Loucy (cell line): ENCODE measurements around the gene NOD1.
A peak's percentile ranks its signal among the peaks of the same experiment; 100 is the strongest.

ENCODE experiments used
- H2AFZ ChIP-seq: fragments of 200-600 bp; sonication (generic); 2 replicates; pipeline ENCODE4 v1.6.0; 2016; ENCODE audit warnings: antibody characterized with exemption, mild to moderate bottlenecking, low read length, moderate library complexity
- H3F3A ChIP-seq: fragments of 200-600 bp; 2 replicates; pipeline ENCODE4 v1.6.0; 2016; ENCODE audit warnings: antibody characterized with exemption, low read depth, mild to moderate bottlenecking
- H3K27me3 ChIP-seq: fragments of 200-600 bp; sonication (generic); 2 replicates; pipeline ENCODE4 v1.6.1; 2014; ENCODE audit warnings: low read length, mild to moderate bottlenecking; ENCODE audit not compliant: insufficient read depth, poor library complexity, severe bottlenecking
- H3K36me3 ChIP-seq: fragments of 200-600 bp; sonication (generic); 2 replicates; pipeline ENCODE4 v1.6.1; 2016; ENCODE audit warnings: low read length; ENCODE audit not compliant: insufficient read depth
- H3K4me1 ChIP-seq: fragments of 200-600 bp; sonication (generic); 2 replicates; pipeline ENCODE4 v1.5.1; 2014; ENCODE audit warnings: low read length, mild to moderate bottlenecking; ENCODE audit not compliant: insufficient read depth, poor library complexity, severe bottlenecking
- H3K4me2 ChIP-seq: fragments of 200-600 bp; sonication (generic); 2 replicates; pipeline ENCODE4 v1.6.0; 2014; ENCODE audit warnings: antibody characterized with exemption, low read length, low read depth, mild to moderate bottlenecking; ENCODE audit not compliant: poor library complexity, severe bottlenecking
- H3K4me3 ChIP-seq: fragments of 200-600 bp; sonication (generic); 2 replicates; pipeline ENCODE4 v1.5.1; 2014; ENCODE audit warnings: low read length, mild to moderate bottlenecking, mixed read lengths; ENCODE audit not compliant: poor library complexity, severe bottlenecking
- H3K79me2 ChIP-seq: fragments of 200-600 bp; sonication (generic); 2 replicates; pipeline ENCODE4 v1.6.1; 2014; ENCODE audit warnings: low read length; ENCODE audit not compliant: insufficient read depth
- H3K9ac ChIP-seq: fragments of 200-600 bp; sonication (generic); 2 replicates; pipeline ENCODE4 v1.6.0; 2014; ENCODE audit warnings: mild to moderate bottlenecking, low read depth, low read length, moderate library complexity; ENCODE audit not compliant: poor library complexity, severe bottlenecking
- H3K9me2 ChIP-seq: fragments of 200-600 bp; sonication (generic); replicated peaks from 2 replicates; pipeline ENCODE4 v1.6.1; 2016; ENCODE audit warnings: low read depth, low read length, mixed read lengths
- H3K9me3 ChIP-seq: fragments of 200-600 bp; sonication (generic); 2 replicates; pipeline ENCODE4 v1.6.1; 2014; ENCODE audit warnings: mild to moderate bottlenecking, antibody characterized with exemption, low read length, low read depth; ENCODE audit not compliant: insufficient read depth
- H4K20me1 ChIP-seq: fragments of 200-600 bp; sonication (generic); 2 replicates; pipeline ENCODE4 v1.6.0; 2014; ENCODE audit warnings: antibody characterized with exemption, low read length, mild to moderate bottlenecking; ENCODE audit not compliant: insufficient read depth, poor library complexity, severe bottlenecking
- EZH2phosphoT487 ChIP-seq: fragments of 200-600 bp; IDR thresholded peaks from 2 replicates; pipeline ENCODE4 v1.6.1; 2018; ENCODE audit warnings: antibody characterized with exemption, mild to moderate bottlenecking, moderate library complexity, borderline replicate concordance
- TF ChIP-seq, protein P1 (sequence below): fragments of 200-600 bp; sonication (generic); conservative IDR thresholded peaks from 2 replicates; pipeline ENCODE4 v1.5.1; 2014; ENCODE audit warnings: mild to moderate bottlenecking, antibody characterized with exemption, low read length

NOD1 gene

DNA sequence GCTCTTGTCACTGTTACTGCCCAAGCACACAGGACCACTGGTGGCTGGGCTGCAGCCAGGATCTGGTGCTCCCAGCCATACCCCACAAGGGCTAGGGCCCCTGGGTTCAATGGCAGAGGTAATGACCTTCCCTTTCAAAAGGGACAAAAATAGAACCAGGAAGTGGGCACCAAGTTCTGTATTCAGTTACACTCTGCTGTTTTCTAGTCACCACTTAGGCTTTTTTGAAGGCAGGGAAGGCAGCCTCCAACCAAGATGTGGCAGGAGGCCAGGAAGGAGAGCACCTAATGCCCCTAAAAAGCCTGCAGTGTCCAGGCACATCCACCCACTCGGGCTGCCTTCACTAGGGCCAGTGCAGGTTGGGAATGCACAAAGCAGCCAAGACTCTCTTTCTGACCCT, 47.8 kb downstream of the NOD1 start:
- Histone ChIP-seq H3K36me3 (peaks cover 38% of the 10 kb centered on the region), H4K20me1 (no peaks in the 10 kb centered on the region), H3K9me2 (no peaks in the 10 kb centered on the region), H3K9me3 (no peaks in the 10 kb centered on the region), H3K4me3 (no peak overlapping the region), H3K79me2 (no peaks in the 10 kb centered on the region), H2AFZ (no peak overlapping the region), H3K27me3 (no peaks in the 10 kb centered on the region), H3F3A (no peaks in the 10 kb centered on the region; the same call in 1 of the 2 replicates), H3K4me2 (peak overlapping the region; percentile 45), H3K9ac (peak overlapping the region; percentile 28), H3K4me1 (peaks cover 12% of the 10 kb centered on the region)
- TF ChIP-seq, protein P1, sequence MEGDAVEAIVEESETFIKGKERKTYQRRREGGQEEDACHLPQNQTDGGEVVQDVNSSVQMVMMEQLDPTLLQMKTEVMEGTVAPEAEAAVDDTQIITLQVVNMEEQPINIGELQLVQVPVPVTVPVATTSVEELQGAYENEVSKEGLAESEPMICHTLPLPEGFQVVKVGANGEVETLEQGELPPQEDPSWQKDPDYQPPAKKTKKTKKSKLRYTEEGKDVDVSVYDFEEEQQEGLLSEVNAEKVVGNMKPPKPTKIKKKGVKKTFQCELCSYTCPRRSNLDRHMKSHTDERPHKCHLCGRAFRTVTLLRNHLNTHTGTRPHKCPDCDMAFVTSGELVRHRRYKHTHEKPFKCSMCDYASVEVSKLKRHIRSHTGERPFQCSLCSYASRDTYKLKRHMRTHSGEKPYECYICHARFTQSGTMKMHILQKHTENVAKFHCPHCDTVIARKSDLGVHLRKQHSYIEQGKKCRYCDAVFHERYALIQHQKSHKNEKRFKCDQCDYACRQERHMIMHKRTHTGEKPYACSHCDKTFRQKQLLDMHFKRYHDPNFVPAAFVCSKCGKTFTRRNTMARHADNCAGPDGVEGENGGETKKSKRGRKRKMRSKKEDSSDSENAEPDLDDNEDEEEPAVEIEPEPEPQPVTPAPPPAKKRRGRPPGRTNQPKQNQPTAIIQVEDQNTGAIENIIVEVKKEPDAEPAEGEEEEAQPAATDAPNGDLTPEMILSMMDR = no peak
- TF ChIP-seq EZH2phosphoT487 = no peak

DNA sequence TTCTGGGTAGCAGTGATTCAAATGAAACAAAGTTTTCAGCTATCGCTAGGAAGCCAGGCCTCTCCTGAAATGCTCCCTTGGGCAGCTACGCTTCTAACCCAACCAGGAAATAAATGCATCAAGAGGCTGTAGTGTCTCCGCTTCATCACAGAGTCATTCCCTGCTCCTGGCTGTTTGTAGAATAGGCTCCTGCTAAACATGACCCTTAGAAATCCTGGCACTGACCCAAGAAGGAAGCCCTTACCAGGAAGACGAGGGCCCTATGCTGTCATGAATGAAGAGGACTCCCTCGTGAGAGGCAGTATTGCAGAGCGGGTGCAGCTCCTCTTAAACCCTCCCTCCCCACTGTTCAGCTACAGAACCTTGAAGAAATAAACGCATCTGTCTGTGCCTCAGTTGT, 48.3 kb downstream of the NOD1 start:
- Histone ChIP-seq H3K27me3 (no peaks in the 10 kb centered on the region), H3K4me3 (no peak overlapping the region), H3K9ac (no peak overlapping the region), H3K79me2 (no peaks in the 10 kb centered on the region), H3K9me3 (no peaks in the 10 kb centered on the region), H3K4me1 (peaks cover 12% of the 10 kb centered on the region), H3F3A (no peaks in the 10 kb centered on the region; the same call in 1 of the 2 replicates), H3K9me2 (no peaks in the 10 kb centered on the region), H2AFZ (no peak overlapping the region), H3K4me2 (peak overlapping the region; percentile 45), H4K20me1 (no peaks in the 10 kb centered on the region), H3K36me3 (peaks cover 33% of the 10 kb centered on the region)
- TF ChIP-seq EZH2phosphoT487 = no peak
- TF ChIP-seq, protein P1 = no peak

DNA sequence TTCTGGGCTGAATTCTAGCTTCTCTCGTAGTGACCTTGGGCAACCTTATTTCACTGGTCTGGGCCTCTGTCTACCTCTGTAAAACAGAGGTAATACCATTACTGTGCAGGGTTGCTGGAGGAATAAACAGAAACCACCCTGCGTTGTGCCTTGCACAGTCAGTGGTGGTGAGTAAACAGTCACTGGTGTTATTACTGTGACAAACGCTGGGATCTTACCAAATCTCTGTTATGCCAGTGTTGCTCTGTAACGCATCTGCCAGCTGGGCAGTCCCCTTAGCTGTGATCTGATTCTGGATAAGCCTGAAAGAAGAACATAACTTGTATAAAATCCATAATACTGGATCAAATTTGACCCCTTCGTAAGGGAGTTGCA, 49.4 kb downstream of the NOD1 start:
- H3K36me3 ChIP-seq = peaks cover 22% of the 10 kb centered on the region; the same call in 1 of the 2 replicates

More for the DNA sequence above, 49.4 kb downstream of the NOD1 start:
- Histone ChIP-seq H3K9me2 (no peaks in the 10 kb centered on the region), H3K4me1 (peaks cover 19% of the 10 kb centered on the region), H3K79me2 (no peaks in the 10 kb centered on the region), H3F3A (no peaks in the 10 kb centered on the region; the same call in 1 of the 2 replicates), H2AFZ (no peak overlapping the region), H3K4me3 (no peak overlapping the region), H3K9ac (no peak overlapping the region), H3K27me3 (no peaks in the 10 kb centered on the region), H3K4me2 (no peak overlapping the region), H4K20me1 (no peaks in the 10 kb centered on the region), H3K9me3 (no peaks in the 10 kb centered on the region)
- TF ChIP-seq EZH2phosphoT487 = no peak
- TF ChIP-seq, protein P1 = no peak
